ENCODE data around the gene PALB2.

DNA sequence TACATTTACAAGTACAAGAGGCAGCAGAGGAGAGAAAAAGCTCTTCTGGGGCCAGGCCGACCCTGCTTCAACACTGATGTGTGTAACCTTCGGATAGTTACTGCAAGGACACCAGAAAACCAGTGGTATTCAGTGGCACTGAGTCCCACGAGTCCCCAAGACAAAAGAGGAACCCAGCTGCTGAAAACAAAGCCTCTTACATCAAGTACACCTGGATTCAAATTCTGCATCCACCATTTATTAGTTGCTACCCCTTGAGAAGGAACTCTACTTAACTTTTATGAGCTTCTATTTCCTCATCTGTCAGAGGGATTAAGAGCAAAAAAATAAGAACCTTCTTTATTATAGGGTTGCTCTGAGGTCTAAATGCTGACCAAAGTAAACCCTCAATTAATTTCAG, 86.6 kb downstream of the PALB2 start:
- TF ChIP-seq, protein P1, sequence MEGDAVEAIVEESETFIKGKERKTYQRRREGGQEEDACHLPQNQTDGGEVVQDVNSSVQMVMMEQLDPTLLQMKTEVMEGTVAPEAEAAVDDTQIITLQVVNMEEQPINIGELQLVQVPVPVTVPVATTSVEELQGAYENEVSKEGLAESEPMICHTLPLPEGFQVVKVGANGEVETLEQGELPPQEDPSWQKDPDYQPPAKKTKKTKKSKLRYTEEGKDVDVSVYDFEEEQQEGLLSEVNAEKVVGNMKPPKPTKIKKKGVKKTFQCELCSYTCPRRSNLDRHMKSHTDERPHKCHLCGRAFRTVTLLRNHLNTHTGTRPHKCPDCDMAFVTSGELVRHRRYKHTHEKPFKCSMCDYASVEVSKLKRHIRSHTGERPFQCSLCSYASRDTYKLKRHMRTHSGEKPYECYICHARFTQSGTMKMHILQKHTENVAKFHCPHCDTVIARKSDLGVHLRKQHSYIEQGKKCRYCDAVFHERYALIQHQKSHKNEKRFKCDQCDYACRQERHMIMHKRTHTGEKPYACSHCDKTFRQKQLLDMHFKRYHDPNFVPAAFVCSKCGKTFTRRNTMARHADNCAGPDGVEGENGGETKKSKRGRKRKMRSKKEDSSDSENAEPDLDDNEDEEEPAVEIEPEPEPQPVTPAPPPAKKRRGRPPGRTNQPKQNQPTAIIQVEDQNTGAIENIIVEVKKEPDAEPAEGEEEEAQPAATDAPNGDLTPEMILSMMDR (IDR thresholded peaks at IDR 0.05): no peak
- TF ChIP-seq EP300 (IDR thresholded peaks at IDR 0.05) (no peak), POLR2A (IDR thresholded peaks at IDR 0.05) (no peak)
